Activated CD8-positive, alpha-beta memory T cell treated with anti-CD3 and anti-CD28 coated beads, Interleukin-2, amount 10 ng/mL, durations not matched to agents 7 days and 5 days (primary cell): Measurements from ENCODE around the gene IL22RA2. TPM values are rescaled to one million over a fixed set of nuclear protein-coding genes. Genes with fewer than 3 reads are reported as not detected.
A peak's percentile ranks its signal among the peaks of the same experiment; 100 is the strongest.
"Not testable (repeated sequence)": the region's sequence is repeated elsewhere in the genome, so short reads cannot be mapped to it uniquely, and the experiment has no call there.

Experiments used
- ATAC-seq: fragments of 150-1000 bp; cut with Tn5 transposase; one replicate; pipeline ENCODE4 v1.10.0; 2021; ENCODE audit warnings: moderate library complexity
- CTCF ChIA-PET: fragments of 350-600 bp; sonication (Branson Sonifier 250); formaldehyde crosslinking; loops from one replicate; lab custom pipeline; 2021; ENCODE audit warnings: antibody characterized with exemption; lab: Charles Lee
- DNase-seq: peaks from one replicate; pipeline ENCODE4 v3.0.0-alpha.2; 2020
- H3K27ac Mint-ChIP-seq: one replicate; pipeline ENCODE4 v1.8.0; 2021; ENCODE audit warnings: mild to moderate bottlenecking, mixed read lengths
- H3K27me3 Mint-ChIP-seq: one replicate; pipeline ENCODE4 v1.8.0; 2021; ENCODE audit warnings: mixed read lengths
- H3K36me3 Mint-ChIP-seq: one replicate; pipeline ENCODE4 v1.8.0; 2021; ENCODE audit warnings: mild to moderate bottlenecking, mixed read lengths
- H3K4me1 Mint-ChIP-seq: one replicate; pipeline ENCODE4 v1.8.0; 2021; ENCODE audit warnings: mixed read lengths
- H3K4me3 Mint-ChIP-seq: one replicate; pipeline ENCODE4 v1.8.0; 2021; ENCODE audit warnings: mild to moderate bottlenecking, moderate library complexity, mixed read lengths
- H3K9me3 Mint-ChIP-seq: one replicate; pipeline ENCODE4 v1.8.0; 2022; ENCODE audit warnings: low read depth, mixed read lengths
- total RNA-seq, 2 experiments: library from RNA; stranded (reverse); gene quantifications; one replicate each; pipeline ENCODE4 v1.2.3, GENCODE V29; 2021

The IL22RA2 gene
- total RNA-seq, 2 experiments from 2014 or later: not detected

DNA sequence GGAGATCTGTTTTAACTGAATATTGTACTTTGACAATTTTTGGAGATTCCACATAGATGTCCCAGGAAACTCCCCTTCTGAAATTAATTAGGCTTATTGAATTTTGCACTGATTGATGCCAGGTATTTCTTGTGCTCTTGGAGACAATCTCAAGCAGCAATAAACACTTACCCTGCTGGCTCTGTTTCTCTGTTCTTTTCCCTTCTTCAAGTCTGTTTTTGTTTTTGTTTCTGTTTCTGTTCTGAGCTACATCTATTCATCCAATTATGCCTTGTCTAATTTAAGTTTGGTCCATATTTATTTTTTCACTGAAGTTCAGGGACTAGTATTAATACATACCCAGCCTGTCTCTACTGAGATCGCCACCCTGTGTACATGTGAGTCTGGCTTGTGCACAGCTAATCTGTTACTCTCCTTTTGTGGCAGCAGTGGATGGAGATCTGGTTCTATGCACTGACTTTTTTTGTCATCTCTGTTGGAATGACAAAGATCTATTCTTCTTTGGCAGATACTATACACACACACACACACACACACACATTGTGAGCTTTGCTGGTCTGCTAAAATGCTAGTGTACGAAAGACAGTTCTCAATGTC is 51.9 kb downstream of the IL22RA2 start:
- no peak for ATAC-seq
- Mint-ChIP-seq H3K9me3 (peaks cover 15% of the 10 kb centered on the region), H3K4me3 (peak overlapping the region; percentile 48), H3K27ac (peak overlapping the region; percentile 3), H3K4me1 (peaks cover 11% of the 10 kb centered on the region), H3K27me3 (peaks cover 3% of the 10 kb centered on the region), H3K36me3 (peaks cover 9% of the 10 kb centered on the region)
- CTCF ChIA-PET: interaction anchor here (0.9 to 2.1 kb wide), 3 partner anchors 9 to 193 kb away, joined by 3 to 6 read pairs (median 5); no protein-coding TSS in a partner anchor
- no peak for DNase-seq

DNA sequence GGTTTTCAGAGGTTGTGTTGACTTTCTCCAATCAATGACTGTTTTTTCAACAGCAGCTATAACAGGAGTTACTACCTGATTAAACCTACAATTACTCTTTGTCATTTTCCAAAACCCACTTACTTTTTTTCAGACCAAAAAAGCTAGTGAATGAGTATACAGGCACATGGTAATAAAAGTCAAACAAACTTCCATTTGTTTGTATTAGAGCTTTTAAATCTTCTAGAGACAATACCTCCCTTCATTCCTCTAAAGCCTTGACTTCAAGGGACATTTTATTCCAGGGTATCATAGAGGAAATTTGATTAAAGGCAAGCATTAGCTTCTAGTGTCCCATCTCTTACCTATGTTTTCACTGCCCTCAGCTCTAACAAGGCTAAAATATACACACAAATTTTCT is 52.7 kb downstream of the IL22RA2 start:
- H3K36me3 Mint-ChIP-seq: peaks cover 9% of the 10 kb centered on the region
- no peak overlapping the region for H3K27ac Mint-ChIP-seq

DNA sequence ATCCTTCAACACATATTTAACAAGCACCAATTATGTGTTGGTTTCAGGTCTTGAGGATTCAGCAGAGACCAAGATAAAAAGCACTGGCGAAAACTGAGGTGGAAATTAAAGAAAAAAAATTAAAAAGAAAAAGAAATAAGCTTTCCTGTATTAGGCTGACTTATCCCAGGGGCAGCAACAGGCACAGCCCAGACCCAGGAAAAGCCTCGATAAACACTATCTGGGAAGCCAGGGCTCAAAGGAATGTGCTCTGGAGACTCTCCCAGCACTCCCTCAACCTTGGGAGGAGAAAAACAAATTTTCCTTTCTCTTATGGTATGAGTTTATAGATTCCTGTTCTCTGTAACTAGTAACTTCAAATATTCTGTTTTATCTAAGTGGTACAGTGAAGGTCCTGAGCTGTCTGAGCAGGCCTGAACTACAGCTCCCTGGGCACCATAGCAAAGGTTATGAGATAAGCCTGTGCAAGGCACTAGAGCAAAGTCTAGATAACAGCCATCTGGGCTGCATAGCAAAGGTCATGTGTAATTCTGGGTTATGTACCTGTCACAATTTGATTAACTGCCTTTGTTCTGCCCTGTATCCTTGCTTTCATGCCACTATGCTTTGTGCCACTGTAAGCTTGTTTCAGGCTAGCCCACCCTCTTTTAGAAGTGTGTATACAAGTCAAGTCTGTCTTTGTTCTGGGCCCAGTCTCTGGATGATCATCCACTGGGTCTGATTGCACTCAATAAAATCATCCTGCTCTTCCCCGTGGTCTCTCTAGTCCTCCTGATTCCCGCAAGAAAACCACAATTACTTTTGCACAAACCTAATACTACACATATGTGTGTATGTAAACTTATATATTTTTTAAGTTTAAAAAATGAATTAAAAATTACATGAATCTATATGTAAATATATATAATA is 54.0 kb downstream of the IL22RA2 start:
- ATAC-seq: no peak
- no peak overlapping the region for H3K27ac Mint-ChIP-seq
- DNase-seq: no peak
- peaks cover 9% of the 10 kb centered on the region for H3K36me3 Mint-ChIP-seq
- no peak overlapping the region for H3K4me3 Mint-ChIP-seq
- peaks cover 11% of the 10 kb centered on the region for H3K4me1 Mint-ChIP-seq
- CTCF ChIA-PET: interaction anchor here (0.6 to 1.0 kb wide), 2 partner anchors 24 to 727 kb away, joined by 3 to 4 read pairs; no protein-coding TSS in a partner anchor
- H3K27me3 Mint-ChIP-seq: no peaks in the 10 kb centered on the region
- peaks cover 13% of the 10 kb centered on the region for H3K9me3 Mint-ChIP-seq

More for the DNA sequence above, 52.7 kb downstream of the IL22RA2 start:
- Mint-ChIP-seq H3K27me3 (no peaks in the 10 kb centered on the region), H3K4me3 (no peak overlapping the region), H3K4me1 (peaks cover 11% of the 10 kb centered on the region), H3K9me3 (peaks cover 13% of the 10 kb centered on the region)
- no peak for DNase-seq
- CTCF ChIA-PET: interaction anchor here (1.0 to 2.1 kb wide), 3 partner anchors 25 to 194 kb away, joined by 3 to 6 read pairs (median 5); no protein-coding TSS in a partner anchor
- ATAC-seq: no peak

DNA sequence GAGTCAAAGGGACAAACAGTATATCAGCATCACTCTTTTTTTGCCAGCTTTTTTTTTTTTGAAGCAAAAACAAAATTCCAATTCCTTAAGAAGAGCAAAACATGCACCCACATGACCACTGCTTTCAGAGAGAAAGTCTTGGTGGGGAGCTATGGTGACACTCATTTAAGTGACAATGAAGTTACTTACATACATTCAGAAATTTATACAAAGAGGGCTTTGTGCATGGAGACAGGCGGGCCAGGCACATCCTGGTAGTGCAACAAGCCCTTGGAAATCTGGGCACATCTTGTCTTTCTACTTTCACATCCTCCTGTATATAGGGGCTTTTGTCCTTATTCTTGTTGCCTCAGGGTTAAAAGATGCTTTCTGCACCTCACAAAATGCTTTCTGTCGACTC is 55.9 kb downstream of the IL22RA2 start:
- Mint-ChIP-seq H3K36me3 (peaks cover 9% of the 10 kb centered on the region), H3K4me3 (no peak overlapping the region), H3K9me3 (peaks cover 13% of the 10 kb centered on the region), H3K27ac (no peak overlapping the region), H3K4me1 (peaks cover 11% of the 10 kb centered on the region), H3K27me3 (no peaks in the 10 kb centered on the region)
- CTCF ChIA-PET: interaction anchor here (0.6 kb wide), 2 partner anchors 102 to 1359 kb away, joined by 3 read pairs; no protein-coding TSS in a partner anchor
- no peak for DNase-seq
- no peak for ATAC-seq

GRCh38 chr6:137116807-137117206 is 56.6 kb downstream of the IL22RA2 start:
- CTCF ChIA-PET: no interaction called here
- Mint-ChIP-seq H3K27ac (no peak overlapping the region), H3K4me1 (peaks cover 9% of the 10 kb centered on the region), H3K4me3 (no peak overlapping the region), H3K9me3 (peaks cover 13% of the 10 kb centered on the region), H3K36me3 (peaks cover 9% of the 10 kb centered on the region), H3K27me3 (no peaks in the 10 kb centered on the region)
- DNase-seq (no peak), ATAC-seq (no peak)

DNA sequence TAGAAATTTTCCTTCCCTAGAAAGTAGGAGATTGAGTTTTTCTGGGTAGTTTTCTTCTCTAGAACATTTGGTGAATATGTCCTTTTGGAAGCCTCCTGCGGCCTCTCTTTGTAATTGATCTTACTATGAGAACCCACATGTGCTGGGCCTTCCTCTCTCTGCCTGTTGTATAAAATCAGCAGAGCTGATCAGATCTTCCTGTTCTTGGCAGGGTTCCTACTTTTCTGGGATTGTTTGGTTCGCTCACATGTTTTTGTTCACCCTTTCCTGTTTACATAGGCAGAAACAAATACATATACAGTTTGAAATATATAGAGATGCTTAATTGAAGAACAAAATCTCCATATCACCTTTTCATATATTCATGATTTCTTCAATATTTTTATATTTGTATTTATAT is 57.8 kb downstream of the IL22RA2 start:
- H3K4me3 Mint-ChIP-seq: no peak overlapping the region
- peaks cover 7% of the 10 kb centered on the region for H3K36me3 Mint-ChIP-seq
- CTCF ChIA-PET: no interaction called here
- DNase-seq (no peak), ATAC-seq (no peak)
- no peaks in the 10 kb centered on the region for H3K4me1 Mint-ChIP-seq
- H3K27me3 Mint-ChIP-seq: no peaks in the 10 kb centered on the region
- no peak overlapping the region for H3K27ac Mint-ChIP-seq
- peaks cover 13% of the 10 kb centered on the region for H3K9me3 Mint-ChIP-seq

DNA sequence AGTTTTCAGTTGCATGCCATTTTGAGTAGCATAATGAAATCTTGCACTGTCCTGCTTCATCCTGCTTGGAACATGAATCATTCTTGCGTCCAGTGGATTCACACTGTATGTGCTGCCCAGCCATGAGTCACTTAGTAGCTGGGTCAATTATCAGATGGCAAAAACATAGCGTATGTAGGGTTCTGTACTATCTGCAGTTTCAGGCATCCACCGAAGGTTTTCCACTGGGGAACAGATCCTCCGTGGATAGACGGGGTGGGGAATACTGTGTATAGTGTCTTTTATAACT is 61.4 kb downstream of the IL22RA2 start:
- ATAC-seq: no peak
- Mint-ChIP-seq H3K27me3 (no peaks in the 10 kb centered on the region), H3K4me1 (no peaks in the 10 kb centered on the region), H3K27ac (no peak overlapping the region), H3K9me3 (peaks cover 1% of the 10 kb centered on the region), H3K36me3 (peaks cover under 1% of the 10 kb centered on the region), H3K4me3 (no peak overlapping the region)
- CTCF ChIA-PET: no interaction called here
- no peak for DNase-seq

DNA sequence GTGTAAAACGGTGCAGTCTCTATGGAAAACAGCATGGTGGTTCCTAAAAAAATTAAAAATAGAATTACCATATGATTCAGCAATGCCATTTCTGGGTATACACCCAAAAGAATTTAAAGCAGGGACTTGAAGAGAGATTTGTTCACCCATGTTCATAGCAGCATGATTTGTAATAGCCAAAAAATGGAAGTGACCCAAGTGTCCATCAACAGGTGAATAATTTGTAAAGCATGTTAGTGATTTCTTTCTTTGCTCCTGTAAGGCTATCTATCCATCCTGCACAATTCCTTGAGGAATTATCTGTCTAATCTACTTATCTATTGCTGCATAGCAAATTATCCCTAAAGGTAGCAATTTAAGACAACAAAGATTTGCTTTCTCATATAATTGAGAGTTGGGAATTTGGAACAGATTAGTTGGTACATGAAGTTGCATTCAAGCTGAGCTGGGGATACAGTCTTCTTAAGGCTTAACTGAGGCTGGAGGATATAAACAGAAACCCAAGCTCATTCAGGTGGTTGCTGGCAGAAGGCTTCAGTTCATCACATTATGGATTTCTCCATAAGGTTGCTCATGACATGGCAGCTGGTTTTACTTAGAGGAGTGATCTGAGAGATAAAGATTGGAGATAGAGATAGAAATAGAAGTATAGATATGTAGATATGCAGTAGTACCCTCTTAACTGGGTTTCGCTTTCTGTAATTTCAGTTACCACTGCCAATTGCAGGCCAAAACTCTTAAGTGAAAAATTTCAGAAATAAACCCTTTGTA is 62.0 kb downstream of the IL22RA2 start:
- ATAC-seq: no peak
- Mint-ChIP-seq H3K4me3 (no peak overlapping the region), H3K27ac (no peak overlapping the region), H3K9me3 (no peaks in the 10 kb centered on the region), H3K4me1 (no peaks in the 10 kb centered on the region), H3K36me3 (no peaks in the 10 kb centered on the region), H3K27me3 (no peaks in the 10 kb centered on the region)
- no peak for DNase-seq
- CTCF ChIA-PET: no interaction called here

- Mint-ChIP-seq H3K36me3 (peaks cover 7% of the 10 kb centered on the region), H3K9me3 (no peaks in the 10 kb centered on the region), H3K27me3 (no peaks in the 10 kb centered on the region), H3K4me3 (no peak overlapping the region), H3K4me1 (peaks cover 16% of the 10 kb centered on the region), H3K27ac (no peak overlapping the region)
- no peak for DNase-seq
- CTCF ChIA-PET: no interaction called here
- no peak for ATAC-seq
Measured at GRCh38 chr6:137107767-137108105, 65.7 kb downstream of the IL22RA2 start.

- DNase-seq, H3K4me3 Mint-ChIP-seq, H3K27me3 Mint-ChIP-seq, H3K9me3 Mint-ChIP-seq, H3K27ac Mint-ChIP-seq, ATAC-seq: not testable (repeated sequence)
- Mint-ChIP-seq H3K4me1 (peaks cover 22% of the 10 kb centered on the region), H3K36me3 (peaks cover 10% of the 10 kb centered on the region)
- CTCF ChIA-PET: interaction anchor here (2.1 kb wide), 1 partner anchor 13 kb away, joined by 7 read pairs; no protein-coding TSS in a partner anchor
Measured at GRCh38 chr6:137107047-137107766, 66.2 kb downstream of the IL22RA2 start.

GRCh38 chr6:137106183-137106582 is 67.3 kb downstream of the IL22RA2 start:
- peaks cover 2% of the 10 kb centered on the region for H3K9me3 Mint-ChIP-seq
- H3K27ac Mint-ChIP-seq: no peak overlapping the region

GRCh38 chr6:137105375-137105774 is 68.1 kb downstream of the IL22RA2 start:
- Mint-ChIP-seq H3K9me3 (peaks cover 2% of the 10 kb centered on the region), H3K36me3 (peaks cover 13% of the 10 kb centered on the region), H3K27me3 (no peaks in the 10 kb centered on the region), H3K4me1 (peaks cover 23% of the 10 kb centered on the region), H3K4me3 (no peak overlapping the region), H3K27ac (no peak overlapping the region)
- ATAC-seq (no peak), DNase-seq (no peak)
- CTCF ChIA-PET: interaction anchor here (0.9 to 2.1 kb wide), 3 partner anchors 11 to 209 kb away, joined by 3 to 7 read pairs (median 5); no protein-coding TSS in a partner anchor

More at GRCh38 chr6:137106183-137106582, 67.3 kb downstream of the IL22RA2 start:
- Mint-ChIP-seq H3K27me3 (no peaks in the 10 kb centered on the region), H3K4me1 (peaks cover 23% of the 10 kb centered on the region), H3K4me3 (no peak overlapping the region), H3K36me3 (peaks cover 11% of the 10 kb centered on the region)
- ATAC-seq (no peak), DNase-seq (no peak)
- CTCF ChIA-PET: interaction anchor here (0.9 to 2.1 kb wide), 3 partner anchors 12 to 208 kb away, joined by 3 to 7 read pairs (median 5); no protein-coding TSS in a partner anchor
